Measurements from ENCODE around the gene IL1RAPL1. TPM values are rescaled to one million over a fixed set of nuclear protein-coding genes. Genes with fewer than 3 reads are reported as not detected.
A peak's percentile ranks its signal among the peaks of the same experiment; 100 is the strongest.

The IL1RAPL1 gene
- total RNA-seq (2014; rRNA removed; shearing (Covaris generic)) = 14.9 and 15.5 TPM in 2 replicates

DNA sequence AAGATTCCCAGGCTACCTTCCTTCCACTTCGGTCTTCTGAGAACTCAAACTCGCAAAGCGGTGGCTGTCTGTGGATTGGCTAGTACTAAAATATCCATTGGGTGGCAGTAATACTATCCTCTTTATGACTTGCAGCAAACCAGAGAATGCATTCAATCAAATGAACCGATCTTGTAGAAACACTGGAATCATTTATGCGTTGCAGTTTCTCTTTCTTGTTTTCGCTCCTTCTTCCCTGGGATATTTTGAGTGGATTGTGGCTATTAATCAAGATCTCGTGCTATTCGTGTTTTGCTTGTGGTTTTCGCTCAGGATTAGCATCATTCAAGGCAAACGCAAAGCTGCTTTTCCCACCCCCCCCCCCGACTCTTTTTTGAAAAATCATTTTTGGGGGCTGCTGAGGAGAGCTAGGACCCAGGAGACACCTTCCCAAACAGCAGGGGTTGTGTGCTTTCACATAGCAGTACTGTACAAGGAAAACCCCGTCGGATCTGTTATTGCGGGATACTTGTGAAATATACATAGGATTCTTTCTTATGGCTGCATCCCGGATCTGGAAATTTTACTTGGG is at the start of gene IL1RAPL1:
TSS of gene IL1RAPL1 (plus strand) at position 466 of the 571 bp plus-strand sequence.
- peak; percentile 75 for DNase-seq (ENCODE audit: low spot score)

- no peak for DNase-seq (ENCODE audit: low spot score)
These were observed 44.5 kb upstream of the IL1RAPL1 start for GRCh38 chrX:28542791-28543190.

GRCh38 chrX:28549838-28550237 is 37.4 kb upstream of the IL1RAPL1 start:
- no peak for DNase-seq (ENCODE audit: low spot score)

DNA sequence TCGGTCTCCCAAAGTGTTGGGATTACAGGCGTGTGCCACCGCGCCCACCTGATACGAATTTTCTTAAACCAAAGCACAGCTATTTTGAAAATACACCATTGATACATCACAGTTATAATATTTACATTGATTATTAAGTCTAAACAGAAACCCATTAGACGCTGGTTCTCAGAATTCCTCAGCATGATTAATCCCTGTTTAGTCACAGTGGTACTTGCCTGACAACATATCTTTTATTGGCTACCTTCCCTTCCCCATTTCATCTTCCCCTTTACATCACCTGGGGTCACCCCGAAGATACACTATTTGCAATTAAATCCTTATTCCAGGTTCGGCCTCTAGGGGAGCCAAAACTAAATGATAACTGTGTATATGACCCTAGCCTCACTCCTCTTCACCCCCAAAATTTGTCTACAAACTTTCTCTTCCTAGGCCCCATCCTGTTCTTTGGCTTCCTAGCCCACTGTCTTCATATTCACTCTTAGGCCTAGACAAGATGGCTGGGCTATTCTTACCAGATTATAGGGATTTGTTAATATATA is 36.8 kb upstream of the IL1RAPL1 start:
- no peak for DNase-seq (ENCODE audit: low spot score)

- DNase-seq (ENCODE audit: low spot score) = peak; percentile 3
These were observed 34.9 kb upstream of the IL1RAPL1 start for GRCh38 chrX:28552322-28552721.

DNA sequence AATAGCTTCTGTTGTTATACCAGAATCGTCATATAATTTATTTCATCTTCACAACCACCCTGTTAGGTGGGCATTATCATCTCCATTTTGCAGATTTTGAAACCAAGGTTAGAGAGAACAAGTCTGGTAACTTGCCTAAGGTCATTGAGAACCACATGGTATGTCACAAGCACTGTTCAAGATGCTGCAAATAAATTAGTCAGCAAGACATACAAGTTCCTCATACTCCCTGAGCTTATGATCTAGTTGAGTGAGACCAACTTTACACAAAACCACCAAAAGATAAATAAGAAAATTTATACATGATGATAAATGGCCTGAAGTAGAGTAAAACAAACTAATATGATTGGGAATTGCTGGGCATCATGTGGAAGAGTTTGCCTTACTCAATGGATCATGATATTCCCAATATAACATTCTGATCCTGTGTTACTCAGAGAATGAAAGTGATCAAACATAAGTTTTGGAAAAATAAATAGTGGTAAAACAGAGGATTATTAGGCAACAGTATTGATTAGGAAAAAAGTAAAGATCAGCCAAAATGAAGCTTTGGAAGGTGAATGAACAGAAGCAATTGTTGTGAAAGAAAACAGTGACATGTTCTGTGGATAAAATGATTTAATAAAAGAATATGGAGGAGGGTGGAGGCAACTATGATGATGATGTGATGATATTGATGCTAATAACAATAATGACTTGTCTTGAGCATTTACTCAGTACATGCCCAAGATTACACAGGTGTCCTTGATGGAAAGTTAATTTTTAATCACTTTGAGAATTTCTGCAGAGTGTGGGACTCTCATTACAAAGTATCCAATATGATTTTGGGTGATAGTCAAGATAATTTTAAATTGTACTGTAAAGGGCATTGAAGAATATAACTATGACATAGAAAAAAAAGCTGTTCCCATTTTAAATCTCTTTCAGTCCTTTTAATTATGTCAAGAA is 34.1 kb upstream of the IL1RAPL1 start:
- no peak for DNase-seq (ENCODE audit: low spot score)

DNA sequence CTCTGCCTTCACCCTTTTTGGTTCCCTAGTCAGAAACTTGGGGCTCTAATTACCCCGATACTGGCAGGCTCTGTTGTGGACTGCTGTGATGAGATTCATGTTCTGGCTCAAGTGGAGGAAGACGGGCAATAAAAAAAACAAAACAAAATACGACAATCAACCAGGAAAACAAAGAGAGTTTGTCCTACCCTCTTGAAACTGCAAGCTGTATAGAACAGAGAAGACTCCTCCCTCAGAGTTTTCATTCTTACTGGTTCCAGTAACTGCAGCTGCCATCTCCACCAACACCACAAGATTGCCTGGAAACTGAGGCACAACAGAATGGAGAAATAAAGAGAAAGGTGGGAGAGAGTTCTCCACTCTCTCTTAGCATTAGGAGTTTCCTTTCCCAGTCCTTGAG is 11.1 kb upstream of the IL1RAPL1 start:
- no peak for DNase-seq (ENCODE audit: low spot score)

- DNase-seq (ENCODE audit: low spot score) = no peak
These were observed 5.7 kb upstream of the IL1RAPL1 start for GRCh38 chrX:28581522-28581921.

DNA sequence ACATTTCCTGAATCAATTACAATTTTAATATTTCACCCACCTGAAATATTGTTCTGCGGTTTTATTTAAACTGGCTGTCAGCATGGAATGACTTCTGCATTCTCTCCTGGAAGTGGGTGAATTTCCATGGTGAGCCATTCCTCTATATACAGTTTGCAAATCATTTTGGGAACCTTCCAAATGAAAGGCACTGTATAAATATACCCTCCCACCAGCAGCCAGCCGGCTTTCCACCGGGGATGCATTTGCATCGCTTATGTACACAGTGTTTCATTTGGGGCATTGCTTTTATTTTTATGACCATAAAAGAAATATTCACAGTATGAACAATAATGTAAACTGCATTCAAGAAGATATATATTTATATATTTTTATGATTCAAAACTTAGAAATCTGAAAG is 4.7 kb upstream of the IL1RAPL1 start:
- no peak for DNase-seq (ENCODE audit: low spot score)

- DNase-seq (ENCODE audit: low spot score) = no peak
These were observed 3.2 kb upstream of the IL1RAPL1 start for GRCh38 chrX:28584025-28584424.

GRCh38 chrX:28585767-28586166 is 1.5 kb upstream of the IL1RAPL1 start:
- no peak for DNase-seq (ENCODE audit: low spot score)

- peak; percentile 23 for DNase-seq (ENCODE audit: low spot score)
These were observed 960 bp upstream of the IL1RAPL1 start for GRCh38 chrX:28586286-28586685.

GRCh38 chrX:28589046-28589445 is 1.8 kb downstream of the IL1RAPL1 start:
- no peak for DNase-seq (ENCODE audit: low spot score)

- DNase-seq (ENCODE audit: low spot score) = no peak
These were observed 3.1 kb downstream of the IL1RAPL1 start for GRCh38 chrX:28590396-28590795.

DNA sequence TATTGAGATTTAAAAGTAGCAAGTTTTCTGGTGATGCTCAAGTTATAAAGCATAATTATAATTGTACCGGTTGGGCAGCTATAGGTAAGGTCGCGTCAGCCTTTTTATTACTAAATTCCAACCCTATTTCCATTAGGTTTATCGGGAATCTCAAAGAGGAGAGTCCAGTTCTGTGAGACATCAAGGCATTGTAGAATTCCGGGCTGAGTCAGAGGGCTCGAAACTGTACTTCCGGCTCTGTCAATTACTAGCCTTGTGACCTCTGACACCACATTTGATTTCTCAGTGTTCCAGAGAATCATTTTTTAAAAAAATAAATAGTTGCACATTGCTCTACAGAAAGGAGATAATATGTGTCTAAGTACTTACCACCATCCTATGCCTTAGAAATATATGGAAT is 4.3 kb downstream of the IL1RAPL1 start:
- DNase-seq (ENCODE audit: low spot score) = no peak

- no peak for DNase-seq (ENCODE audit: low spot score)
These were observed 8.1 kb downstream of the IL1RAPL1 start for GRCh38 chrX:28595346-28595745.

GRCh38 chrX:28599957-28600356 is 12.7 kb downstream of the IL1RAPL1 start:
- no peak for DNase-seq (ENCODE audit: low spot score)

DNA sequence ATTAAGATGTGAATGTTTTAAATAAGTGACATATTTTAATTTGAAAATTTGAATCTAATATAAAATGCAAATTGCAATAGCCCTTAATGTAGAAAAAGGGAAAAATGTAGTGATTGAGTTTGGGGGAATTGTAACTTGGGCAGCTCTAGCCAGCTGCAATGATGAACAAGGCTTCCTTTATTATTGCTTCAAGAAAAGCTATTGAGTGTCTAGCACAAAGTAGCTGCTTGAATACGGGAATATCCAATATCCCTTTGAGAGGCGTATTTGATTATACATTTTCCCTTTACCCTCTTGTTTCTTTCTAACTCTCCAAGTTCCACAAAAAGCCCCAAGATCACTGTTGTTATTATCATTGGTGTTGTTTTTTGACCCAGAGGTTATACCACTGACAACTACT is 21.8 kb downstream of the IL1RAPL1 start:
- DNase-seq (ENCODE audit: low spot score) = no peak

GRCh38 chrX:28609917-28610613 is 22.8 kb downstream of the IL1RAPL1 start:
- peak; percentile 2 for DNase-seq (ENCODE audit: low spot score)

DNA sequence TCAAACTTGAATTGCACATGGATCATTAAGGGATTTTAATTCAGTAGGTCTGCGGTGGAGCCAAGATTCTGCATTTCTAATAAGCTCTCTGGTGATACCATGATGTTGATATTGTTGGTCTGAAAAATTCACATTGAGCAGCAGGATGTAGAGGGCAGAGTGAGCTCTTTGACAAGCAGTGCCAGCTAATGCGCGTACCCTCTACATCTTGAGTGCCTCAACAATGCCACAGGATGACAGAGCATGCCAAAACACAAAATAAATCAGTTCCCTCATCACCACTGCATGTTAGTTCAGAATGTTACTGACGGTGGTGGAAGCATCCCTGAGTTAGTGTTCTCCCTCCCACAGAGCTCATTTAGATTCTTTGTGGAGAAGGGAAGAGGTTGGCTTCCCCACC is 23.5 kb downstream of the IL1RAPL1 start:
- no peak for DNase-seq (ENCODE audit: low spot score)

DNA sequence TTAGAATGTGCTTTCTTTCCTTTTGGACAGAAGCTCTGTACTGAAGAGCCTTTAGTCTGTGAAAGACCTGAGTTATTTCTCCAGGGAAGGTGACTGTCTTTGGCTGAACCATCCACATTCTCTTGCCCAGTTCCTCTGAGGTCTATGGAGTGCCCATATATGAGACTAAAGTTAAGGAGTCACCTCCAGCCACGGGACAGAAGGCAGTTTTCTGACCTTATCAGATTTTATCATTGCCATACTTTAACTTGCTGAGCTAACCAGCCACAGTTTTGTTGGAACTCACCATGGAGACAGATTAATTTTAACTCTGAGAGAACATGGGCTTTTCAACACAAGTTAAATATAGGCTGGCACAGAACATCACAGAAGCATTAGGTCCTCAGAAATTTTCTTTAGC is 26.3 kb downstream of the IL1RAPL1 start:
- no peak for DNase-seq (ENCODE audit: low spot score)

- no peak for DNase-seq (ENCODE audit: low spot score)
These were observed 38.0 kb downstream of the IL1RAPL1 start for GRCh38 chrX:28625223-28625622.
